NB4 (cell line): ENCODE measurements around the gene APCDD1.

ENCODE experiments used
- MYC ChIP-seq: IDR thresholded peaks from 2 replicates; pipeline ENCODE4 v1.6.1; 2011; ENCODE audit warnings: low read depth, low read length
- POLR2A ChIP-seq: IDR thresholded peaks from 2 replicates; pipeline ENCODE4 v1.6.1; 2011; ENCODE audit warnings: mild to moderate bottlenecking; ENCODE audit not compliant: insufficient read length; ENCODE audit errors: extremely low read depth
- TF ChIP-seq, protein P1 (sequence below): IDR thresholded peaks from one replicate; pipeline ENCODE4 v1.5.1; 2012; ENCODE audit warnings: low read depth, low read length

DNA sequence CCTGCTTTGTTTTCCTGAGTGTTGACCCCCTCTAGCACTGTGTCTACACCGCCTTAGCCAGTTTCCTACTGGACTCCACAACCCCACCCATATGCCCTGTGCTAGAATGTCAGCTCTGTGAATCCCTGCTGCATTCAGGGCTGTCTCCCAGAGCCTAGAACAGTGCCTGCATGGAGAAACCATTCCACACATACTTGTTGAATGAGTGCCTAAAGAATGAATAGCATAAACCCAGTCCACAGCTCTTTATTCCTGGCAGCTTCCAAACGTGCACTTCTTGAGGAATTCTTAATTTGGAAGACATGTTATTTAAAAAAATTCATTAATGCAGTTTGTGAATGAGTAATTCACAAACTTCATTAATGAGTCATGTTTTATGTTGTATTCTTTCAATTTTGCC, 64.9 kb downstream of the APCDD1 start:
- TF ChIP-seq, protein P1, sequence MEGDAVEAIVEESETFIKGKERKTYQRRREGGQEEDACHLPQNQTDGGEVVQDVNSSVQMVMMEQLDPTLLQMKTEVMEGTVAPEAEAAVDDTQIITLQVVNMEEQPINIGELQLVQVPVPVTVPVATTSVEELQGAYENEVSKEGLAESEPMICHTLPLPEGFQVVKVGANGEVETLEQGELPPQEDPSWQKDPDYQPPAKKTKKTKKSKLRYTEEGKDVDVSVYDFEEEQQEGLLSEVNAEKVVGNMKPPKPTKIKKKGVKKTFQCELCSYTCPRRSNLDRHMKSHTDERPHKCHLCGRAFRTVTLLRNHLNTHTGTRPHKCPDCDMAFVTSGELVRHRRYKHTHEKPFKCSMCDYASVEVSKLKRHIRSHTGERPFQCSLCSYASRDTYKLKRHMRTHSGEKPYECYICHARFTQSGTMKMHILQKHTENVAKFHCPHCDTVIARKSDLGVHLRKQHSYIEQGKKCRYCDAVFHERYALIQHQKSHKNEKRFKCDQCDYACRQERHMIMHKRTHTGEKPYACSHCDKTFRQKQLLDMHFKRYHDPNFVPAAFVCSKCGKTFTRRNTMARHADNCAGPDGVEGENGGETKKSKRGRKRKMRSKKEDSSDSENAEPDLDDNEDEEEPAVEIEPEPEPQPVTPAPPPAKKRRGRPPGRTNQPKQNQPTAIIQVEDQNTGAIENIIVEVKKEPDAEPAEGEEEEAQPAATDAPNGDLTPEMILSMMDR, result no peak
- TF ChIP-seq POLR2A (no peak), MYC (no peak)
